Brain microvascular endothelial cell (primary cell): ENCODE results near the gene RALGAPA2.

Source experiments
- DNase-seq: peaks from one replicate; pipeline ENCODE4 v3.0.0-alpha.2; 2020
- H3K27ac ChIP-seq: fragments of 250-450 bp; sonication (Bioruptor Pico); 2 replicates; pipeline ENCODE4 v1.5.1; 2020; ENCODE audit warnings: mild to moderate bottlenecking, moderate library complexity
- H3K27me3 ChIP-seq: fragments of 250-450 bp; sonication (Bioruptor Pico); replicated peaks from 2 replicates; pipeline ENCODE4 v1.5.1; 2020; ENCODE audit warnings: mild to moderate bottlenecking
- H3K36me3 ChIP-seq: fragments of 250-450 bp; sonication (Bioruptor Pico); replicated peaks from 2 replicates; pipeline ENCODE4 v1.5.1; 2020; ENCODE audit warnings: mild to moderate bottlenecking
- H3K4me3 ChIP-seq: 2 replicates; pipeline ENCODE4 v1.5.1; 2011; ENCODE audit warnings: low read depth, mild to moderate bottlenecking, control low read depth, low read length, moderate library complexity
- CTCF ChIP-seq: IDR thresholded peaks from 2 replicates; pipeline ENCODE4 v1.5.1; 2011; ENCODE audit warnings: low read depth, mild to moderate bottlenecking, moderate library complexity, low read length, control low read depth, inconsistent platforms; ENCODE audit errors: missing control alignments
- in situ Hi-C: cut with HindIII; loops from 2 replicates; pipeline ENCODE4 v1.10.0; 2017; ENCODE audit warnings: low sequenced_read_pairs, low pct_ligation_motif_present

Gene RALGAPA2

DNA sequence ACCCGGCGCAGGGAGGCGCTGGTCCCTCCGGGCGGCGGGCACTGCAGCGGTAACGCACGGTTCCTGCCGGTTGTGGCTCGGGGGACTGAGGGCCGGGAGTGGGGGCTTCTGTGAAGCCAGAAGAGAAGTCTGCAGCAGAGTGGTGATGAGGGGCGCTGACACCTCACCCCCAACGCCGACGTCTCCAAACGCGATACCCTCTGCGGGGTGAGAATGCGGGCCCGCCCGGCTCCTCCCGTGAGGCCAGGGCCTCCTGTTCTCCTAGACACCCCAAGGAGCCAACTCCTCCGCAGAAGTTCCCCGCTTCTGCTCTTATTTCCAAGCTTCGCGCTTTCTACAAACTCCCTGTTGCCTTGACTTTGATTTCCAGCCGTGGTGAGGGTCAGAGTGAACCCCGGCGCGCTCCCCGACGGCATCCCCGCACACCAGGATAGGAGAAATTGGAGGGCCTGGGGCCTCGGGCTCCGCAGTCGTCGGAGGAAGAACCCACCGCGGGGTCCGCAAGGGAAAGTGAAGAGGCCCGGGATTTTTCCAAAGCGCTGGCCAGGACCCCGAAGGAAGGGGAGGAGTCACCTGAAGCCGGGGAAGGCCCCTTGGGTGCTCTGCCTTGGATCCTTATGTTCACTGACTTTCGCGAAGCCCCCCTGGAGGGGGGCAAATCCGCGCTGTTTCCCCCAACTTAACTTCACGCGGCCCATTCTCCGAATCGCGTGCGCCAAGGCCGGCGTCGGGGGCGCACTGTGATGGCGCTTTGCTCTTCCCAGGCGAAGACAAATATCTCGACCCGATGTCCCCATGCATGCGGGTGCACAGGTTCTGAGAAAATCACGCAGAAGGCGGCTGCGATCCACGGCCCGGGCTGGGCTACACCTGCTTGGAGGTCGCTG lies 347.6 kb downstream of the RALGAPA2 start:
- no peak overlapping the region for H3K4me3 ChIP-seq
- in situ Hi-C loops = no loop called here
- H3K27me3 ChIP-seq = peaks cover 76% of the 10 kb centered on the region
- H3K27ac ChIP-seq = no peak overlapping the region
- no peaks in the 10 kb centered on the region for H3K36me3 ChIP-seq
- no peak for DNase-seq
- no peak for TF ChIP-seq CTCF

- no peak for TF ChIP-seq CTCF
Measured at GRCh38 chr20:20363799-20364592, 348.4 kb downstream of the RALGAPA2 start.

DNA sequence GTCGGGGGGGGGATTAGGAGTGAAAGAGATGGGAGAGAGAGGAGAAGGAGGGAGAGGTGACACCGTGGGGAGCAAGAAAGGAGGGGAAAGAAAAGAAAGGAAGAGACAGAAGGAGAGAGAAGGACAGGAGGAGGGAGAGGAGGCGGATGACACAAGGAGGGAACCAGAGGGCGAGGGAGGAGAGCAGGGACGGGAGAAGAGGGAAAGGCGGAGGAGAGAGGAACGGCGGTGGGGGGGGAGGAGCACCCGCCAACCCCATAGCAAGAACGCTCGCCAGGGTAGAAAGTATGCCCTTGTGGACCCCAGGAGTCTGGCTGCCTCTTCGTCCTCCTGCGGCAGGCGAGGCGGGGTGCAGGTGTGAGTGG lies 349.0 kb downstream of the RALGAPA2 start:
- H3K27ac ChIP-seq = no peak overlapping the region
- H3K4me3 ChIP-seq = no peak overlapping the region
- TF ChIP-seq CTCF = no peak
- DNase-seq = no peak
- H3K36me3 ChIP-seq = no peaks in the 10 kb centered on the region
- in situ Hi-C loops = no loop called here
- peaks cover 65% of the 10 kb centered on the region for H3K27me3 ChIP-seq

More at GRCh38 chr20:20363799-20364592, 348.4 kb downstream of the RALGAPA2 start:
- H3K27me3 ChIP-seq = peaks cover 68% of the 10 kb centered on the region
- no peak for DNase-seq
- no peak overlapping the region for H3K4me3 ChIP-seq
- no peaks in the 10 kb centered on the region for H3K36me3 ChIP-seq
- in situ Hi-C loops = no loop called here
- H3K27ac ChIP-seq = no peak overlapping the region

DNA sequence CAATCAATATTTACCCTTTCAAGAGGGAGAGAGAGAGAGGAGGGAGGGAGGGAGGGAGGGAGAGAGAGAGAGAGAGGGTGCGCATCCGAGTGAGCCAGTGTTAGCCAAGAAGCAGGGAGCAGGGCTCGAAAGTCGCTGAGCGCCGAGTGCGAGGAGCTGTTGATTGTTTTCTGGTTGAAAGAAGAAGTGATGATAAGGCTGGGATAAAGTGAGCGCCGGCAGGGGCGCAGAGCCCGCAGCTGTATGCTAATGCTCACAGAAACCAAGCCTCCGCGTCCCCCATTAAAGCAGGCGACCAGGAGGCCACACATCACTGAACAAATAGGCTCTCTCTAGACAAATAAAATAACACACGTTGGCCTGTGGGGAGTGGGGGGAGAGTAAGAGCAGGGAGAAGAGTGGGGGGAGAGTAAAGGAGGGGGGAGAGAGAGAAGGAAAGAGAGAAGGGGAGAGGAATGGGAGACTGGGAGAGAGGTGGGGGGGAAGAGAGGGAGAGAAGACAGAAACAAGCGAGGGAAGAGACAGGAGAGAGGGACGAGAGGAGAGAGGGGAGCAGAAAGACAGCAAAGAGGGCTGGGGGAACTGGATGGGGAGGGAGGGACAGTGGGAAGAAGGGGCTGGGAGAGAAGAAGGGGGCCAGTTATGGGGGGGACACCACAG lies 349.5 kb downstream of the RALGAPA2 start:
- peaks cover 63% of the 10 kb centered on the region for H3K27me3 ChIP-seq
- DNase-seq = no peak
- no peak overlapping the region for H3K4me3 ChIP-seq

DNA sequence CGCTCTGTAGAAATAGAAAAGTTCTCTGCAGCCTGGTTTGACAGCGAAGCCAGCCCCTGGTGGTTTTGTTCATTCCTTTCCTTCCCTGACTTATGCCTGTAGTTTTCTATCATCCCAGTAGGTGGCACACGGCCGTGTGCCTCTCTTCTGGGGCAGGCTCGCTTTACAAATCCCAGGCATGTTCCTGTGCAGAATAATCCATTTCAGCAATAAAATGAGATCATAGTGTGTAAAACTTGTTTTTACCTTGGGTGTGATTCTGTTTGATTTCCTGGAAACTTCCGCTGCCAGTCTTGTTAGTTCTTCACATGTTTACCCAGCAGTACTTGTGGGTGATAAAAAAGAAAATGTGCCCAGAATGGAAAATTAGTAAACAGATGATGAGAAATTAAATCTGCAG lies 352.0 kb downstream of the RALGAPA2 start:
- peaks cover 42% of the 10 kb centered on the region for H3K27me3 ChIP-seq
- H3K36me3 ChIP-seq = no peaks in the 10 kb centered on the region
- in situ Hi-C loops = no loop called here
- H3K27ac ChIP-seq = no peak overlapping the region
- DNase-seq = peak; percentile 60
- peak; percentile 91 for TF ChIP-seq CTCF
- H3K4me3 ChIP-seq = no peak overlapping the region

More for the DNA sequence above, 349.5 kb downstream of the RALGAPA2 start:
- H3K27ac ChIP-seq = no peak overlapping the region
- TF ChIP-seq CTCF = no peak
- in situ Hi-C loops = no loop called here
- no peaks in the 10 kb centered on the region for H3K36me3 ChIP-seq
